ENCODE results near the gene PLCB4.

GRCh38 chr20:9211016-9211760 is 142.3 kb downstream of the PLCB4 start:
- TF ChIP-seq CTCF (optimal IDR thresholded peaks at IDR 0.05 in 1 of 3, IDR thresholded peaks at IDR 0.05 in 1 of 3, conservative IDR thresholded peaks at IDR 0.05 in 1 of 3; ENCODE audit: extremely low read depth in 1 of 3, insufficient read depth in 2 of 3, low read length in 3 of 3) = no peak
- TF ChIP-seq EZH2 (IDR thresholded peaks at IDR 0.05; ENCODE audit: low read length) = no peak
